Bronchial epithelial cell (primary cell): ENCODE data around the gene TFF2. TPM values are rescaled to one million over a fixed set of nuclear protein-coding genes. Genes with fewer than 3 reads are reported as not detected.

ENCODE experiments used
- DNase-seq: peaks from one replicate; pipeline ENCODE4 v3.0.0-alpha.2; 2010; ENCODE audit warnings: low read depth
- FAIRE-seq: peaks from 2 replicates; lab custom pipeline; 2011; peaks lifted over from hg19 to GRCh38; lab: Jason Lieb, UNC
- H3K27me3 ChIP-seq: 2 replicates; pipeline ENCODE4 v1.5.1; 2011; ENCODE audit warnings: low read length; ENCODE audit not compliant: control insufficient read depth, insufficient read depth
- H3K36me3 ChIP-seq: 2 replicates; pipeline ENCODE4 v1.5.1; 2011; ENCODE audit warnings: low read length; ENCODE audit not compliant: control insufficient read depth, insufficient read depth
- H3K4me3 ChIP-seq: 2 replicates; pipeline ENCODE4 v1.5.1; 2011; ENCODE audit warnings: mild to moderate bottlenecking, low read depth, low read length, control low read depth
- CTCF ChIP-seq: IDR thresholded peaks from 2 replicates; pipeline ENCODE4 v1.5.1; 2011; ENCODE audit warnings: mild to moderate bottlenecking, moderate library complexity, low read length, control low read depth, inconsistent platforms; ENCODE audit not compliant: insufficient read depth, severe bottlenecking
- total RNA-seq: library from RNA; depleted of rRNA; stranded (reverse); fragments of >200 nt; gene quantifications from 2 replicates; pipeline ENCODE4 v1.2.1, GENCODE V29; 2014

TFF2 gene
- total RNA-seq, 1 donor from 2014 or later, result not detected

GRCh38 chr21:42352441-42353095, 1.8 kb upstream of the TFF2 start:
- Histone ChIP-seq H3K36me3 (no peaks in the 10 kb centered on the region), H3K4me3 (no peak overlapping the region), H3K27me3 (peaks cover 1% of the 10 kb centered on the region)
- DNase-seq, result no peak
- no peak for TF ChIP-seq CTCF
- FAIRE-seq, result no peak

- DNase-seq (no peak), FAIRE-seq (no peak)
- Histone ChIP-seq H3K27me3 (peaks cover 1% of the 10 kb centered on the region), H3K4me3 (no peak overlapping the region), H3K36me3 (no peaks in the 10 kb centered on the region)
- no peak for TF ChIP-seq CTCF
Observed at GRCh38 chr21:42351626-42352440, 1.0 kb upstream of the TFF2 start.

GRCh38 chr21:42350318-42350910, 380 bp downstream of the TFF2 start:
- no peak for DNase-seq
- Histone ChIP-seq H3K36me3 (no peaks in the 10 kb centered on the region), H3K4me3 (no peak overlapping the region), H3K27me3 (peaks cover 1% of the 10 kb centered on the region)
- no peak for TF ChIP-seq CTCF
- FAIRE-seq, result no peak

- Histone ChIP-seq H3K4me3 (no peak overlapping the region), H3K27me3 (peaks cover 1% of the 10 kb centered on the region), H3K36me3 (no peaks in the 10 kb centered on the region)
- DNase-seq (no peak), FAIRE-seq (no peak)
- no peak for TF ChIP-seq CTCF
Observed at GRCh38 chr21:42349420-42350317, 1.1 kb downstream of the TFF2 start.

GRCh38 chr21:42348762-42349161, 2.0 kb downstream of the TFF2 start:
- no peaks in the 10 kb centered on the region for H3K36me3 ChIP-seq
- no peak for DNase-seq
- H3K4me3 ChIP-seq, result no peak overlapping the region
- no peak for TF ChIP-seq CTCF
- FAIRE-seq, result no peak
- no peaks in the 10 kb centered on the region for H3K27me3 ChIP-seq
